NCI-H2107 (cell line): Measurements from ENCODE around the gene ARHGAP26.

Experiments used
- DNase-seq: peaks from one replicate; lab custom pipeline; 2025; lab: John Stamatoyannopoulos, UW

Gene ARHGAP26

DNA sequence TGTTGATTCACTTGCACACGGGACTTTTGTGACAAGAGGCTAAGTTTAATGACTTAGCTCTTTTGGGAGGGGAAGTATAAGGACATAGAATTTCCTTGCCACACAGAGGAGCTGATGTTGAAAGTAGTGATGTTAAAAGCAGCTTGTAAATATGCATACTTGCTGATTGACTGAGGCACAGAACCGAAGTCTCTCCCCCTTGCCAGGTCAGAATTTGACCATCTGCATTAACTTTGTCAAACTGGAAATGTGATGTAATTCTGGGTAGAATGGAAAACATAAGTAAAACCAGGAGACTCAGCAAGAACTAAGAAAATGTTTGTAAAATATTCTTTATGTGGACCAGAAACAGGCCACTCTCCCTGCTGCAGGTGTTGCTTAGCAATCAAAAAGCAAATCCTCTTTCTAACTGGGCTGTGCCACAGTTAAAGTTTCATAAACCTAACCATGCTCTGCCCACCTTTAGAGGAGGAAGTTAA lies 349.2 kb downstream of the ARHGAP26 start:
- no peak for DNase-seq

DNA sequence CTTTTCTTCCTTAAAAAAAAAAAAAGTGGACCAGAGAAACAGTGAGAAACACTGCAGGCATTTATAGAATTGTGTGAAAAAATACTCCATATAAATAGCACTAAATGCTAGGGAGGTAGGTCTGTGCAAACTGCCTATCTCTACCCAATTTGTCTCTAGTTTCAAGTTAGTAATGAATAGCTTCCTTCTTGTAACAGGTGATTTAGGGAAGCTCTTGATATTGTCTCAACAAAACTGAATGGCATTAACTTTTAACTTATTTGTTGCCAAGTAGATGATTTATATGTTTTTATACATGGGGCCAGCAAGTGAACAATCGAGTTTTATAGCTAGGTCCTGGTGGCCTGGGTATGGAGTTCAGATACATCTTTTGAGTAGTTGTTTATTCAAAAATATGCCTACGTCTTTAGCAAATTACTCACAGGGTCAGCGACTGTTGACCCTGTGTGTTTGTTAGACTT lies 349.7 kb downstream of the ARHGAP26 start:
- no peak for DNase-seq

DNA sequence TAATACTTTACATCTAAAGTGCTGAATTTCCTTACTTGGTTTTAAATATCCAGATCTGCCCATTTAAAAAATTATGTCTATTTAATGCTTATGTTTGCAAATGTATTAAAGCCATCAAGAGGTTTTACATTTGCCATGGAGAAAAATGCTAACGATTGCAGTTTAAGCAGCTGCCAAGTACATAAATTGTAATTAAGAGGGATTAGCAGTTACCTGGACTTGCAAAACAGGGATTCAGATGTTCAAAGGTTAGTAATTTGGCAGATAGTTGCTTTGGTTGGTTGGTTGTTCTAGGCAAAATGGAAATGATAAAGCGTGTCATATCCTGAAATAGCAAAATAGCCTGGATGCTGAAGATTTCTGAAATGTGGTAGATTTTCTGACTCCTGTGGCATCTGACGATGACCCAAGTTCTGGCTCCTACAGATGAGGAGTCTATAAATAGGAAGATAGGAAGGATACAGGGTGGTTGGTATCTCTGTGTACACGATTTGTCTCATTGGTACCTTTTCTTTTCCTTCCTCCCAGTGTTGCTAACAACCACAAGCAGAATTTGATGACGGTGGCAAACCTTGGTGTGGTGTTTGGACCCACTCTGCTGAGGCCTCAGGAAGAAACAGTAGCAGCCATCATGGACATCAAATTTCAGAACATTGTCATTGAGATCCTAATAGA lies 350.4 kb downstream of the ARHGAP26 start:
- no peak for DNase-seq

DNA sequence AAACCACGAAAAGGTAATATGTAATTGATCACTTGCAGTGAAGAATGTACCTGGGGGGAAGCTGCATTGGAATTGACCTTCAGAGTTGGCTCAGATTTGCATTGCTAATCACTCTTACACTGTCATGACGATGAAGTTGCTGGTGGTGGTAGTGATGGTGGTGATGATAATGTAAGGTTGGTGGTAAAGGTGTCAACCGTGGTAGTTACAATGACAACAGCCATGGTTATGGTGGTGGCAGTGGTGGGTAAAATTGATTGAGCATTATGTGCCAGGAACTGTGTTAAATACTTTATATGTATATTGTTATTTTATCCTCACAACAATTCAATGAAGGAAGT lies 350.9 kb downstream of the ARHGAP26 start:
- no peak for DNase-seq

DNA sequence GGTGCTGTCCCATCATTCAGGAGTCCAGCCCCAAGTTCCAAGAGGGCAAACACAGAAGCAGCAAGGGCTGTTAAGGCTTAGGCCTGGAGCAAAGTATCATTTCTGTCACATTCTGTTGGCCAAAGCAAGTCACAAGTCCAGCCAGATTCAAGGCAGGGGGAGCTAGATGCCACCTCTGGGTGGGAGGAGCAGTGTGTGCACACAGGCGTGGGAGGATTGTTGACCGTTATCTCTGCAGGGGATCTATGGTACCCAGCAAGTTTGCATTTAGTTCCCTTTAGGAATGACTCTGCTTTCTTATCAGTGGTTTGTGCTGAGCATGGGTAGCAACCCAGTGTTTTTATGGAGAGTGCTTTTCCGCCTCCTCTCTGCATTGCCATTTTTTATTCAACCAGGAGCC lies 354.4 kb downstream of the ARHGAP26 start:
- no peak for DNase-seq

DNA sequence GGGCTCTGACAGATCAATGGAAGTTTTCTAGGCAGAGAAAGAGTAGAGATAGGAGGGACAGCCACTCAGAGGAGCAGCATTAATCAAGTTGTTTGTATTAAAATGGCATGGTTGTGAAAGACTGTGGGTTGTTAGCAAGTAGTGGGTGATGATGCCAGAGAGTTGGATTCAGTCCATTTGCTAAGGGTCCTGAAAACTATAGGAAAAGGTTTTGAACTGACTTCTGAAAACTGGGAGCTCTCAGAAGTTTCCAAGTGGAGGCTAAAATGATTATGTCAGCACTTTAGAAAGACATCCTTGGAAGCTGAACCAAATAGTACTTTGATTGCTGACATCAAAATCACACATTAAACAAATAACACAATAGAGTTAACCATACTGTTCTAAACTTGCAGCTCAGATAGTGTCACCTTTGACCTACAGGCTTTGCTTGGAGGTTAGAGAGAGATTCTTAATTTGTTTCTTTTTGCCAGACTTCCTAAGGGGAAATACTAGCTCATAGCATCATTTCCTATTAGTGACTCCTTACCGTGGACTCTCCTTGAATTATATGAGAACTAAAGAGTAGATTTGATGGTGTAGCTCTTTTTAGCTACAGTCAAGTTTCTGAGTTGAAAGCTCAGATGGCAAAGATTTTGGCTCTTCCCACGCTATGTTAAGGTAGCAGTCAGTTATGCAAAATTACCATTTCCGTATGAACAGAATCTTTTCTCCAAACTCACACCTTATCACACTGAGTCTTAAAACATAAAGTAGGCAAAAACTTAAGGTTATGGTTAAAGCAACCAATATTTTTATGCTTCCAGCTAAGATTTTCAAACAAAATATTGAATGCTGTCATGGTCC lies 356.2 kb downstream of the ARHGAP26 start:
- DNase-seq: no peak

DNA sequence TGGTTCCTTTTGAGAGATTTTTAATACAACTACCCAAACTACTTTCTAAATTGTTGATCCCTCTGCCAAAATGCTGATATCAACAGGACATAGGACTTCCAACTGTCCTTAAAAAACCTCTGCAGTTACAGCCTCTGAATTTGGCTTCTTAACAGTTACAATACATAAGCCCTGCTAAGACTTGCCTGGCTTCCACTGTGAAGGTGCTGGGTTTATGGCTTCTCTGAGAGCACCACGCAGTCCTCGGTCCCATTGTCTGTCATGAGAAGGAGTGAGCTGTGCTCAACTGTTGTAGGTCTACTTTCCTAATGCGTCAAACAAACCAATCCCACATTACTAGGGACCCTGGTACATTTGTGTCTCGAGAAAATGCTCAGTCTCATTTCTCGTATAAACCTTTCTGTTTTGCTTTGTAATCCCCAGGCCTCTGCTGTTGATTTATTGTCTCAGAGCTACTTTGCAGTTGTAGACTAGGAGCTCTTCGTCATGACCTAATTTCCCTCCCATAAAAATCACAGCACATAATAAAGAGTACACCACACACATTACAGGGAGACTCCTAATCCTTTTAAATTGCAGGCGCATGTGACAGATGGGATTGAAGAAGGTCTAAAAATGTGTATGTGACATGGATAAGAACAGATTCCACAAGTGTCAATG lies 358.4 kb downstream of the ARHGAP26 start:
- DNase-seq: no peak

DNA sequence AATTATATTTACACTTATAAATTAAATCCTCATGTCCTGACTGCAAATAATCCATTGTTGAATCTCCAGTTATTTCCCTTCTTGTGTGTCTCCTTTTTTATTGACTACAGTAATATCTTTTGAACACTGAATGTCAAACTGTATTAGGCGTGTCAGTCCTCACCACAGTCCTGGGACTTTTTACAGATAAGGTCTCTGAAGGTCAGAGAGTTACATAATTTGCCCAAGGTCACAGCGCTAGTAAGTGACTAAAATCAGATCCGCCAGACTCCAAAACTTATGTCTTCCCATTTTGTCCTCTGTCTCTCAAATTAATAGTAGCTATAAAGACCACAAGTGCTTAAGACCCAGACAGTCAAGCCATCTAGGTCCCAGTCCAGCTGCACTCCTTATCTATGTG lies 359.0 kb downstream of the ARHGAP26 start:
- DNase-seq: no peak

DNA sequence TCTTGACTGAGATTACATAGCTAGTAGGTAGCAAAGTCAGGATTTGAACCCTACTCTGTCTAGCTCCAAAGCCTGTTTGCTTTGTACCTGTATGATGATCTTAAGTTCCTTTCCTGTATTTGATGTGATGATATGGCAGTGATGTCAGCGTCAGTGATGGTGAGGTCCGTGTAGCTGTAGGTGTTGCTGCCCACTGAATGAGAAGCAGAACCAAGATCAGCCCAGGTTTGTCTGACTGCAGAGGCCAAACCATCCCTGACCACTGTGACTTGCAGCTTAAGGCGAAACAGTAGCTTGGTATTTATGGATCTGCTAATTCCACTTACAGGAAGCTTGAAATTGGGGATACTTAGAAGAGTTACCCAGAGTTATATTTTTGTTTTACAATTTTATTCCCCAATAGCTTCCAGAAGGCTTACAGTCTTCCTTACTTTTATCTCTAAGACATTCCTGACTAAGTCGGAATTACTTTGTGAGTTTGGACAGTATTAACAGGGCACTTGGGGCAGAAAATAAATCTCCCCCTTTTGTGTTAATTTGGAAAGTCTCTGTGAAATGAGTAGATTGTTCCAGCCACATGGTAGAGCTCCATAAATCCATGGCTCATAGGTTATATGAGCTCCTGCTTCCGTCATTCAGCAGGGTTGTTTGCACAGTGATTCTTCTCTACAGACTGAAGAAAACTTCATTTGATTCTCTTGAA lies 359.9 kb downstream of the ARHGAP26 start:
- DNase-seq: no peak

DNA sequence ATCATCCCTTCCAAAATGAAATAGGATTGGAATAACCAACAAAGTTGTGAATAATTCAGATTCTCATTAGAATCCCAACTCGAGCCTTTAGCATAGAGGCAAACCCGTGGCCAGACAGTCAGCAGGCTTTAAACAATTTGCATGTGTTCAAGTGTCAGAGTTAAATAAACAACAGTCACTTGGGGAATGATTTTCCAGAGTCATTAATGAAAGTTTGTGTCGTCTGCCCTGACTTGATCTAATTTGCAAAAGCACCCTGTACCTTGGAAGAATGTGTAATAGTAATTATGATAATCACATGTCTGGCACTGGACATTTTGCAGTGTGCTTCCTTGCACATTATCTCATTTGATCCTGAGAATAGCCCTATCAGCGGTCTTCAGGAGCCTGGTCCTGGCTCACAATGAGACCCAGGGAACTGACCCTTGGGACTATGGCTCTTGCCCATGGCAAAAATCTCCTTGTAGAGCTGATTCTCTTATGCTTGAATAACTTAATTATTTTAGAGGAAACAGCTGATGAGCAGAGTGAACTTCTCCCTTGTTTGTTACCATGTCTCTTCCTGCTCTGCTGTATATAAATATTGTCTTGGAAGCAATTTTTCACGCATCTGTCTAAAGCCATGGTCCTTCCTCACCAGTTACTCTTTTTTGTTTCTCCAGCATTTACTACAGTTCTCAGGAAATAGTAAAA lies 360.6 kb downstream of the ARHGAP26 start:
- no peak for DNase-seq

DNA sequence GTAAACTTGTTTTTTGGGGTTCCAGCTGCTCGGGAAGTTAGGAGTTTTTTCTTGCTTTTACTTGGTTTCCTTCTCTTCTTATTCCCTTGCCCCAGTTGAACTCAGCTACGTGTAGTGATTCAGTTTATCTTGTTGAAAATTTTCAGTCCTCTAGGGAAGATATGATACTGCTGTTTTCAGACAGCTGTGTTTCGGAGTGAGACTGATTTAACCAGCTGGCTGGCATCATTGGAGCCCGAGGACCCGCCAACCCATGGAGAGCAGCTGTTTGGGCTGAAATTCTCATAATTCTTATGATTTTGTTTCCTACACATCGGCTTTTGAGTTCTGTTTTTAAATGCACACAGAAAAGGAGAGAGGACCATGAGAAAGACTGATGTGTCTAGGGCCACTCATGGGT lies 361.8 kb downstream of the ARHGAP26 start:
- DNase-seq: no peak

DNA sequence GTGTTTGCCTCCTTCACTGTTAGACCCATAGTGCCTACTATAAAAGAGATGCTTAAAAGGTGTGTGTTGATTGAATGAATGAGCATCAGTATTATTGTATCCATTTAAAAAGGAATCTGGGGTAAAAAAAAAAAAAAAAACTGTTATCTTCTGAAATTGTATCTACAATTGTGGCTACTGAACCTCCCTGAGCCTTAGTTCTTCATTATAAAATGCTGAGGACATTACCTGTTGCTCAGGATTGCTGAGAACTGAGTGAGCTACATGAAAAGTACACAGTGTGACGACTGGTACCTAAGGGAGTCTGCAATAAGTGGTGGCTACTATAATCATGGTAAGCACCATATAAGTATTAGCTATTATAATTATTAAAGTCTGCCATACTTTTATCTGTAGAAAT lies 362.6 kb downstream of the ARHGAP26 start:
- DNase-seq: no peak

DNA sequence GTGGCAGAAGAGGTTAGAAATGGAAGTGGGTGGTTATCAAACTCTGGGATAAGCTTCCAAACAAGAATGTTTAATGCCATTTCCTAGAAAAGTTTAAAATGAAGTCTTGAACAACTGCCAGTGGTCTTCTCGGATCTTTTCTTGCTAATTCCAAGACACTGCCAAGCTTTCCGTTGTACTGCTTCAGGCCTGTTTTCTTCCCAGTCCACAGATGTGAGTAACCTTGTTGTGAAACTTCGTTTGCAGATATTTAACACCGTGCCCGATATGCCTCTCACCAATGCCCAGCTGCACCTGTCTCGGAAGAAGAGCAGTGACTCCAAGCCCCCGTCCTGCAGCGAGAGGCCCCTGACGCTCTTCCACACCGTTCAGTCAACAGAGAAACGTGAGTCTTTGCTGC lies 363.5 kb downstream of the ARHGAP26 start:
- no peak for DNase-seq

DNA sequence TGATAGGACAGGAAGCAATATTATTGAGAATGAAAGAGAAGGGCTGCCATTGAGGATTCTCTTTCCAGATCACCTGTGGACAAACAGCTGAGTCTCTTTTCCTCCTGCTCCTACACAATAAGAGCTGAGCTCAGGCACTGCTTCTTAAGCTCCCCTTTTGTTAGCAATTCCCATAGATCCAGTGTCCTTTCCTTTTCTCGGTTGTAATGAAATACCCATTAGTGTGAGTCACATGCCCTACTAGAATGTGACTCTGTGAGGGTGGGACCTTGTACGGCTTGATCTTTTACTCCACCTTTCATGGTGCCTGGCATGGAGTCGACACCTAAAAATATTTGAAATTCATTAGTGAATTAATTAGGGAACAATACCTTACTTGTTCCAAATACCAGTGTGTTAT lies 364.1 kb downstream of the ARHGAP26 start:
- DNase-seq: no peak

DNA sequence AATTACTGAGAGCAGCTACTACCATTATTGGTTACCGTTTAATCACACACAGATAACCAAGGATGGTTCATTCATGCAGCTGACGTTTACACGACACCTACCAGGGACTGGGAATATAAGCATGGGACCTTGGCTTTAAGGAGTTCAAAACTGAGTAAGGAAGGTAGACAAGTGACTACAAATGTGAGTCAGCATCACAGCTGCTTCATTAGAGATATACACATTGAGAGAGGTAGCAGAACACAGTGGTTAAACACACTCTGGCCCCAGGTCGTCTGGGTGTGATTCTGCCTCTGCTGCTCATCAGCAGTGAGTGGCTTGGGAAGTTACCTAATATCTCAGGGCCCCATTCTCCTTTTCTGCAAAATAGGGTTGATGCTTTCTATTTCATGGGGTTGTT lies 364.7 kb downstream of the ARHGAP26 start:
- DNase-seq: no peak

DNA sequence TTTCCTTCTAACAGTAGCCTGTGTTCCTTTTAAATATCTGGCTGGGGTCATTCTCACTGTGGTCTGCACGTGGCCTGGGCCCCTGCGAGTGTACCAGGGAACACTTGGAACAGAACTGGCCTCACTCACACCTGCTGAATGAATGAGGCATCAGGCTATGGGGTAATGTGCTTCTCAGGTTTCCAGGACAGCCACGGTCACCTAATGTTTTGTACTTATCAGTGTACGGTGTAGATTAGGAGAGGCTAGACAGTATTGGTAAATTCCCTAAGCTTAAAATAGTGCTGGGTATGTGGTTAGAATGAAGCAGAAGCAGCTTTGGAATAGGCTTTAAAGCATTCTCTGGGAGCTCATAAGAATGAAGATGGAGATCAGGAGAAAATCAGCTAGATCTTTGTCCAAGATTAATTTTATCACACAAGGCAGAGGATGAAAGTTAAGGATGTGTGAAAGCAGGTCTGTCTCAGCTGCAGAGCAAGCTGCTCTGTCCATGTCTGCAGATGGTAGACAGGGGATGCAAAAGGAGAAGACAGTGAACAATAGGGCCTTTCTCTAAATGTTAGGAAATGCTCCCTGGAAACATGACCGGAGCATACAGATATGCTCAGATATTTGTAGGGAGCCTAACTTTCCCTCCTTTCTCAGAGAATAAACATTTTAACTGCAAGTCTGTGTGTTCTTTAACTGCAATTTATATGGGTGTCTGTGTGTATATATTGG lies 365.8 kb downstream of the ARHGAP26 start:
- DNase-seq: no peak

DNA sequence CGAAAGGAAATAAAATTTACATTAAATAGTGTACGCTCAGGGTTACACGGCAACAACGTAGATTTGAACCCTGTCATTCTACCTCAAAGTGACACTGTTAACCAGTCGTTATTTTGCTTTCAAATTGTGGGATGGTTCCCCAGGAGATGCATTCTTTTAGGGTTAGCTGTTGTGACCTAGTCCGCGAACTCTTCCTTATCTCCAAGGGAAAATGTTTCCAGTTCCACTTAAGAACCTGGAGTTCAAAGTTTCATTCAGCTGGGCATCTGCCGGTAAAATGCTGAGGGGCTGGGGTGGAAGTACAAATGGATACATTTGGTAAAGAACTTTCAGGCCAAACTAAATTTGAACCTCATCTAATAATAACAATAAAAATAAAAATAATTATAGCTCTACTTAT lies 368.7 kb downstream of the ARHGAP26 start:
- DNase-seq: no peak

DNA sequence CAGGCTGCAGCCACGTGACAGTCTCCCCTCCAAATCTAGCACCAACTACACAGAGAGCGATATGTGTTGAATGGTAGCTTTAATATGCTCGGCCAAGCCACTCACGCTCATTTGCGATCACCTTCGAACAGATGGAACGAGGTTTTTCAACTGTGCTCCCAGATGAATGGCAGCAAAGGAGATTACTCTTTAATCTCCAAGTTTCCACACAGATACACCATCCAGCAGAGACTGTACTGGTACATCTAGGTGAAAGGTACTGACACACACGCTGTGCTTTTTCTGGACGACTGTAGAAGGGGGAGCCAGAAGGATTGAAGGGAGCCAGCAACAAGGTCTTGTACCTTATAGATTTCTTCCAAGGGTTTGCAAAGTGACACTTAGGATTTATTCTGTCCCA lies 369.4 kb downstream of the ARHGAP26 start:
- DNase-seq: no peak

DNA sequence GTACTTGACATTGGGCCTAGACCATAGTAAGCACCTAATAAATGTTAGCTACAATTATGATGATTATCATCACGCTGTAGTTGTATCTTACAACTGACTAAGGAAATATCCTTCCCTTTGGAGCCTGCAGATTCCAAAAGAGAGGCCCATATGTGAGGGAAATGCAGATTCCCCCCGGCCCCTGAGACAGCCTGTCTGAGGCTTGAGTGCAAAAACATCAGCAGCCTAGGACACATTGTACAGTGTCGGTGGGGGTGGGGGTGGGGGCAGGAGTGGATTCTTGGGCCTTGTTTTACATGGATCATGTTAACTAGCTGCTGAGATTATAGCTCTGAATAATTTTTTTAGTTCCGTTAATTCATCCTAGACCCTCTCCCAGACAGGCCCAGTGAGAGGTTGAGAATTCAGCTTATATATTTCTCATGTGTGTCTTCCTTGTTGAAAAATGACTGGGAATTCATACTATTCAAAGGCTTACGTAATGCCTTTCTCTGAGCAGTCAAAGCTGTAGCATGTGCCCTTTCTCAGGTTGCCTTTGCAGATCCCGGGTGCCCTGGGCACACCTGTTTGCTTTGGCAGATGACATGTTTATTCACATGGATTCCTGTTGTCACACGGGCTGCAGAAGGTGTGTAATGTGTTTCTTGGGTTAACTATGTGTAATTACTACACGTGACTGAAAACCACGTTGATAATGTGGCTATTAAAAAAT lies 370.5 kb downstream of the ARHGAP26 start:
- DNase-seq: no peak

DNA sequence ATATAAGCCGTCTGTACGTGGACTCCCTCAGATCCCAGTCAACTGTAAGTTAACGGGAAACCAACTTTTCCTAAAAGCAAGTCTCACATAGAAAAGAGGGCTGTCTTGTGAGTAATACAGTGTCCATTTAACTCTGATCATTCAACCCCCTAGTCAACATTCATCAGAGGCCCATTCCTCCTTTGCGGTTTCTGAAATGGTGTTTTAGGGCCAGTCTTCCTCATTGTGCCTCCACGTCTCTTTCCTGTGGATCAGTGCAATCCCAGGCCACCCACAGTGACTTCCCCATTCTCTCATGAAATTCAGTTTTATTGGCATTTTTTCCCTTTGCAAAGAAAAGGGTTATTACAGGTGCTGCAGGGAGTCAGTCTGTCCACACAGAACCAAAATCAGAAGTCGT lies 371.5 kb downstream of the ARHGAP26 start:
- no peak for DNase-seq
